ENCODE data around the gene EDC3. TPM values are rescaled to one million over a fixed set of nuclear protein-coding genes. Genes with fewer than 3 reads are reported as not detected.
A peak's percentile ranks its signal among the peaks of the same experiment; 100 is the strongest.

EDC3 gene
- total RNA-seq, 4 donors from 2014 or later: 13.0 to 52.4 (median 23.5) TPM

DNA sequence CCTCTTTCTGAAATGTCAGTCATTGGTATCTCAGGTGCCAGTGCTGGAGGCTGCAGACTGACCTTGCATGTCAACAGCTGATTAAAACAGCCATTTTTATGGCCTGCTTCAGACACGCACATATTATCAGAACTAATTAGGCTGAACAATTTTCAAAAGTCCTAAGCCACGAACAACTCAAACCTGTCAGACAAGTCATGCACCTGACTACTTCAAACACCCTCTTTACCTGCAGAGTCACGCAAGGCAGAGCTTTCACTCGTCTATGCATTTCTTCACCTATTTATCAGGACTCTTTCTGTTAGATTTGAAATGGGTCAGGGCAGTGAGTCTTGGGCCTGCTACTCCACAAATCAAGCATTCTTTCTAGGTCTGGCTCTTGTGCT, 53.5 kb downstream of the EDC3 start:
- H3K36me3 ChIP-seq: peaks cover 26% of the 10 kb centered on the region
- DNase-seq (ENCODE audit: low spot score in 2 of 2): peak in 1 of 2 donors; percentile 32
- peak overlapping the region; percentile 22 for H3K4me3 ChIP-seq
- no peak for TF ChIP-seq EP300 (IDR thresholded peaks at IDR 0.05)
- TF ChIP-seq POLR2A (IDR thresholded peaks at IDR 0.05): no peak
- TF ChIP-seq, protein P1, sequence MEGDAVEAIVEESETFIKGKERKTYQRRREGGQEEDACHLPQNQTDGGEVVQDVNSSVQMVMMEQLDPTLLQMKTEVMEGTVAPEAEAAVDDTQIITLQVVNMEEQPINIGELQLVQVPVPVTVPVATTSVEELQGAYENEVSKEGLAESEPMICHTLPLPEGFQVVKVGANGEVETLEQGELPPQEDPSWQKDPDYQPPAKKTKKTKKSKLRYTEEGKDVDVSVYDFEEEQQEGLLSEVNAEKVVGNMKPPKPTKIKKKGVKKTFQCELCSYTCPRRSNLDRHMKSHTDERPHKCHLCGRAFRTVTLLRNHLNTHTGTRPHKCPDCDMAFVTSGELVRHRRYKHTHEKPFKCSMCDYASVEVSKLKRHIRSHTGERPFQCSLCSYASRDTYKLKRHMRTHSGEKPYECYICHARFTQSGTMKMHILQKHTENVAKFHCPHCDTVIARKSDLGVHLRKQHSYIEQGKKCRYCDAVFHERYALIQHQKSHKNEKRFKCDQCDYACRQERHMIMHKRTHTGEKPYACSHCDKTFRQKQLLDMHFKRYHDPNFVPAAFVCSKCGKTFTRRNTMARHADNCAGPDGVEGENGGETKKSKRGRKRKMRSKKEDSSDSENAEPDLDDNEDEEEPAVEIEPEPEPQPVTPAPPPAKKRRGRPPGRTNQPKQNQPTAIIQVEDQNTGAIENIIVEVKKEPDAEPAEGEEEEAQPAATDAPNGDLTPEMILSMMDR (IDR thresholded peaks at IDR 0.05): no peak
- TF ChIP-seq POLR2AphosphoS5 (IDR thresholded peaks at IDR 0.05): no peak
- no peaks in the 10 kb centered on the region for H3K27me3 ChIP-seq
- peak overlapping the region; percentile 71 for H3K27ac ChIP-seq
- WGBS: 58% methylated on average over 4 of the region's 4 CpGs
- peaks cover 35% of the 10 kb centered on the region for H3K4me1 ChIP-seq
- H3K9me3 ChIP-seq: no peaks in the 10 kb centered on the region

DNA sequence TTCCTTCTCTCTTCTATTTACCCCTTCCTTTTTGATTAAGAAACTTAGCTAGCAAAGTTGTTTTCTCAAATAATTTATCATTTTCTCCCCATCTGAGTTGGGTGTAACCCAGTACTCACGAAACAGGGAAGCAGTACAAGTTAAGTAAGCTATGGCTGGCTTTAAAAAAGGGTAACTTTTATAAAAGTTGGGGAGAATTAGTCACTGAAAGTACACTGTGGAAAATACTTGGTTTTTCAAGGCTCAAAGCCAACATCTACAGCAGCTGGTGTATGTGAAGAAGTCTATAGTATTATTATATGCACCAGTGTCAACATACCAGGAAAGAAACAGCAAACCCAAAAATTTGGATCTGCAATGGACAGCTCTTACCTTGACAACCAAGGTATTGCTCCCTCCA, 54.7 kb downstream of the EDC3 start:
- no peak overlapping the region for H3K27ac ChIP-seq
- peaks cover 38% of the 10 kb centered on the region for H3K36me3 ChIP-seq
- TF ChIP-seq POLR2AphosphoS5 (IDR thresholded peaks at IDR 0.05) (no peak), POLR2A (IDR thresholded peaks at IDR 0.05) (no peak), EP300 (IDR thresholded peaks at IDR 0.05) (no peak)
- TF ChIP-seq, protein P1 (IDR thresholded peaks at IDR 0.05): no peak
- WGBS: 67% methylated on average over 1 of the region's 1 CpG
- no peaks in the 10 kb centered on the region for H3K27me3 ChIP-seq
- H3K9me3 ChIP-seq: no peaks in the 10 kb centered on the region
- DNase-seq (ENCODE audit: low spot score in 2 of 2): no peak
- no peak overlapping the region for H3K4me3 ChIP-seq
- H3K4me1 ChIP-seq: peaks cover 32% of the 10 kb centered on the region

DNA sequence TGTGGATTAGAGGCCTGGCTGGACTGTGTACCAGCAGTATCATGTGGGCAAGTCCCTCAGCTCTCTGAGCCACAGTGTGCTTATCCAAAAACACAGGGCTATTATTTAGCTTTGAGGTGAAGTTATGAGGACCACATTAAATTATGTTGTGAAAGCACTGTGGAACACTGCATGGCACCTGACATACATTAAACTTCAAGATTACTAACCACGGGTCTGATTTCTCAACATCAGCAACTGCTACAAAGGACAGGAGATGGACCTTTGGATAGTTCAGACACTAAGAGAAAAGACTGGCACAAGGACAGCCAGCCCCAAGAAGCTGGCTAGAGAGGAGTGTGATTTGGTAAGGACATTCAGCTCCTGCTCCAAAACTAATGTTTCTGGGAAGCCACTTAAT, 58.8 kb downstream of the EDC3 start:
- H3K27me3 ChIP-seq: no peaks in the 10 kb centered on the region
- 69% methylated on average over 1 of the region's 1 CpG for WGBS
- no peak for DNase-seq (ENCODE audit: low spot score in 2 of 2)

DNA sequence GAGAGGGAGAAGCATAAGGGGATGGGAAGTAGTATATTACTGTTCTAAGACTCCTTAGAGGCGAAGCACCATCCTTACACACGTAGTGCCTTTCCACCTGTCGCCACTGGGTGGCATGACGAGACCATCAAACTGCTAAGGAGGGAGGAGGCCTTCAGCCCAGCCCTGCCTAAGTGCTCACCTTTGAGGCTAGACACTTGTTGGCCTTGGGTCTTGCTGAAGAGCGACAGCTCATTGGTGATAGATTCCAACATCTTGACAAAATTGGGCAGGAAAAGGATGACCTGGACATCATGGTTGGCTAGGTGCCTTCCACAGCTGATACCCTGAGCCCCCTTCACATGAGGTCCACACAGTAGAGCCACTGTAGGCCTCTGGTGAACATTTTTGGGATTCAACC, 60.6 kb downstream of the EDC3 start:
- Histone ChIP-seq H3K27me3 (no peaks in the 10 kb centered on the region), H3K27ac (no peak overlapping the region), H3K9me3 (no peaks in the 10 kb centered on the region), H3K4me1 (no peaks in the 10 kb centered on the region), H3K4me3 (no peak overlapping the region), H3K36me3 (peaks cover 91% of the 10 kb centered on the region)
- DNase-seq (ENCODE audit: low spot score in 2 of 2): no peak
- TF ChIP-seq, protein P1 (IDR thresholded peaks at IDR 0.05): peak; percentile 83
- TF ChIP-seq POLR2A (IDR thresholded peaks at IDR 0.05) (no peak), POLR2AphosphoS5 (IDR thresholded peaks at IDR 0.05) (no peak), EP300 (IDR thresholded peaks at IDR 0.05) (no peak)
- WGBS: 17% methylated on average over 5 of the region's 5 CpGs

More for the DNA sequence above, 58.8 kb downstream of the EDC3 start:
- peaks cover 78% of the 10 kb centered on the region for H3K36me3 ChIP-seq
- no peak overlapping the region for H3K27ac ChIP-seq
- H3K4me3 ChIP-seq: no peak overlapping the region
- TF ChIP-seq EP300 (IDR thresholded peaks at IDR 0.05) (no peak), POLR2A (IDR thresholded peaks at IDR 0.05) (no peak), POLR2AphosphoS5 (IDR thresholded peaks at IDR 0.05) (no peak)
- TF ChIP-seq, protein P1 (IDR thresholded peaks at IDR 0.05): no peak
- peaks cover 10% of the 10 kb centered on the region for H3K4me1 ChIP-seq
- no peaks in the 10 kb centered on the region for H3K9me3 ChIP-seq

DNA sequence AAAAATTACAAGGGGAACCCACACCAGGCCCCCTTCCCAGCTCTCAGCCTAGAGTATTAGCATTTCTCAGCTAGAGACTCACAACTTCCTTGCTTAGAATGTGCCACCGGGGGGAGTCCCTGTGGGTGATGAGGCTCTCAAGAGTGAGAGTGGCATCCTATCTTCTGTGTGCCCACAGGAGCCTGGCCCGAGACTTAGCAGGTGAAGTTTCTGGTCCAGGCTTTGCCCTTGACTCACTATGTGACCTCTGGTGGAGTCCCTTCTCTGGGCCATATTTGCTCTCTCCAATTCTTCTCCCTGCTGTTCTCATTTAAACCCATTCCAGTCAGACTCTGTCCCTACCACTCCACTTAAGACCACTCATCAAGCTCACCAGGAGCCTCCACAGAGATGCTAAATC, 62.0 kb downstream of the EDC3 start:
- H3K4me1 ChIP-seq: no peaks in the 10 kb centered on the region
- no peak for DNase-seq (ENCODE audit: low spot score in 2 of 2)
- WGBS: 75% methylated on average over 2 of the region's 2 CpGs
- H3K4me3 ChIP-seq: no peak overlapping the region
- H3K27me3 ChIP-seq: no peaks in the 10 kb centered on the region
- H3K36me3 ChIP-seq: peaks cover 92% of the 10 kb centered on the region
- H3K9me3 ChIP-seq: no peaks in the 10 kb centered on the region
- TF ChIP-seq POLR2AphosphoS5 (IDR thresholded peaks at IDR 0.05) (no peak), EP300 (IDR thresholded peaks at IDR 0.05) (no peak), POLR2A (IDR thresholded peaks at IDR 0.05) (no peak)
- TF ChIP-seq, protein P1 (IDR thresholded peaks at IDR 0.05): no peak
- no peak overlapping the region for H3K27ac ChIP-seq
